Common myeloid progenitor, CD34-positive (primary cell): Measurements from ENCODE around the gene POP7.

ENCODE experiments used
- CTCF ChIA-PET: fragments of 350-600 bp; sonication (Branson Sonifier 250); formaldehyde crosslinking; loops from one replicate; lab custom pipeline; 2021; ENCODE audit warnings: antibody characterized with exemption; lab: Charles Lee
- POLR2A ChIA-PET: fragments of 350-600 bp; sonication (Branson Sonifier 250); formaldehyde crosslinking; loops from one replicate; lab custom pipeline; 2021; ENCODE audit warnings: antibody characterized with exemption; lab: Charles Lee
- DNase-seq, 3 donors: peaks; one replicate each; pipeline versions ENCODE4 v3.0.0 to v3.0.0-alpha.2; 2013
- H3K27ac ChIP-seq, 2 experiments: 1 replicate in 1 of 2; 2 replicates in 1 of 2; pipeline ENCODE4 v1.7.0; 2013; ENCODE audit warnings: inconsistent platforms in 2 of 2, low read length in 2 of 2, mild to moderate bottlenecking in 2 of 2, low read depth in 1 of 2, moderate library complexity in 1 of 2; ENCODE audit not compliant: severe bottlenecking in 2 of 2, insufficient read depth in 1 of 2, poor library complexity in 1 of 2
- H3K27me3 ChIP-seq, 5 experiments: replicated peaks in 2 of 5; 1 replicate in 3 of 5; 2 replicates in 2 of 5; pipeline versions ENCODE4 v1.6.1 to v1.7.0; 2013; ENCODE audit warnings: low read length in 4 of 5, mild to moderate bottlenecking in 2 of 5, moderate library complexity in 2 of 5, inconsistent platforms in 1 of 5; ENCODE audit not compliant: insufficient read depth in 5 of 5, control insufficient read depth in 4 of 5
- H3K36me3 ChIP-seq, 4 experiments: 1 replicate in 2 of 4; 2 replicates in 2 of 4; pipeline versions ENCODE4 v1.6.1 to v1.7.0; 2013; ENCODE audit warnings: low read length in 3 of 4, control low read depth in 1 of 4, mild to moderate bottlenecking in 1 of 4; ENCODE audit not compliant: control insufficient read depth in 4 of 4, insufficient read depth in 4 of 4
- H3K4me1 ChIP-seq, 4 experiments: 1 replicate in 3 of 4; 2 replicates in 1 of 4; pipeline versions ENCODE4 v1.6.1 to v1.7.1; 2013; ENCODE audit warnings: low read length in 3 of 4, mild to moderate bottlenecking in 3 of 4, control low read depth in 1 of 4, inconsistent platforms in 1 of 4, moderate library complexity in 1 of 4; ENCODE audit not compliant: control insufficient read depth in 4 of 4, insufficient read depth in 4 of 4; ENCODE audit errors: control extremely low read depth in 1 of 4
- H3K4me3 ChIP-seq, 7 experiments: 1 replicate in 4 of 7; 2 replicates in 3 of 7; pipeline versions ENCODE4 v1.5.1 to v1.7.0; 2013; ENCODE audit warnings: mild to moderate bottlenecking in 7 of 7, low read length in 6 of 7, moderate library complexity in 6 of 7, inconsistent platforms in 2 of 7, low read depth in 2 of 7, control low read depth in 1 of 7; ENCODE audit not compliant: insufficient read depth in 4 of 7, control insufficient read depth in 1 of 7; ENCODE audit errors: extremely low read depth in 1 of 7
- H3K9me3 ChIP-seq, 5 experiments: 1 replicate in 4 of 5; 2 replicates in 1 of 5; pipeline versions ENCODE4 v1.6.1 to v1.7.1; 2013; ENCODE audit warnings: low read length in 4 of 5, mild to moderate bottlenecking in 2 of 5, inconsistent platforms in 1 of 5, low read depth in 1 of 5, moderate library complexity in 1 of 5; ENCODE audit not compliant: control insufficient read depth in 4 of 5, insufficient read depth in 2 of 5; ENCODE audit errors: control extremely low read depth in 1 of 5
- WGBS: methylation state at CpG from one replicate; pipeline ENCODE4 v1.1.5; 2013; ENCODE audit not compliant: insufficient coverage; 5-methylcytosine and 5-hydroxymethylcytosine counted together

POP7 gene

DNA sequence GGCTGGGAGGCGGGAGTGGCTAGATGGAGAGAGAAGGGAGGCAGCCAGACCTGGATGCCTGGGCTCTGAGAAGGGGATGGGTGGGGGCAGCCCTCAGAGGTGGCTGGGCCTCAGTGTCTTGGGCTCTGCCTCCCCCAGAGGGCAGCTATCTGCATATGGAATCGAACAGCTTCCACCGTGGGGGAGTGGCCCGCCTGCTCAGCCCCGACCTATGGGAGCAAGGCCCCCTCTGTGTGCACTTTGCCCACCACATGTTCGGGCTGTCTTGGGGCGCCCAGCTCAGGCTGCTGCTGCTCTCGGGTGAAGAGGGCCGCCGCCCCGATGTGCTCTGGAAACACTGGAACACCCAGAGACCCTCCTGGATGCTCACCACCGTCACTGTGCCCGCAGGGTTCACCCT, 30.8 kb downstream of the POP7 start:
- Histone ChIP-seq H3K36me3 (no peaks in the 10 kb centered on the region), H3K27me3 (peaks cover 0 to 3% (median 0%) of the 10 kb centered on the region in 5 experiments), H3K27ac (no peak overlapping the region), H3K4me1 (peaks cover 0 to 4% (median 0%) of the 10 kb centered on the region in 4 experiments), H3K9me3 (no peaks in the 10 kb centered on the region), H3K4me3 (no peak overlapping the region)
- CTCF ChIA-PET: interaction anchor here (0.5 kb wide), 1 partner anchor 682 kb away, joined by 3 read pairs; no protein-coding TSS in a partner anchor
- no peak for DNase-seq
- POLR2A ChIA-PET: no interaction called here
- WGBS: no CpG with 5 or more reads among the region's 13 CpGs

DNA sequence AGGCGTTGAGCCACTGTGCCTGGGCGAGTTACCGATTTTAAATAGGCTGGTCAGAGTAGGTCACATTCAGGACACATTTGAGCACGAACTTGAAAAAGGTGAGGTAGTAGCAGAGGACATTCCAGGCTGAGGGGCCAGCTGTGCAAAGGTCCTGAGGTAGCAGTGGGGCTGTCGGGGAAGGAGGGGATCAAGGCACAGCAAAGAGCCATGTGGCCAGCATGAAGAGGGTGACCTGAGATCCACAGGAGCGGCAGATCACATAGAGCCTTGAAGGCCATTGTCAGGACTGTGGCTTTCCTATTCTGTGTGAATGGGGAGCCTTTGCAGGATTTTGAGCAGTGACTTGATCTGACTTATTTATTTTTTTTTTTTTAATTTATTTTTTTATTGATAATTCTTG, 34.0 kb downstream of the POP7 start:
- Histone ChIP-seq H3K4me1 (no peaks in the 10 kb centered on the region), H3K9me3 (no peaks in the 10 kb centered on the region), H3K4me3 (no peak overlapping the region), H3K27me3 (peaks cover 0 to 3% (median 0%) of the 10 kb centered on the region in 5 experiments), H3K27ac (no peak overlapping the region), H3K36me3 (no peaks in the 10 kb centered on the region)
- POLR2A ChIA-PET: no interaction called here
- no peak for DNase-seq
- CTCF ChIA-PET: no interaction called here
- no CpG with 5 or more reads among the region's 6 CpGs for WGBS

DNA sequence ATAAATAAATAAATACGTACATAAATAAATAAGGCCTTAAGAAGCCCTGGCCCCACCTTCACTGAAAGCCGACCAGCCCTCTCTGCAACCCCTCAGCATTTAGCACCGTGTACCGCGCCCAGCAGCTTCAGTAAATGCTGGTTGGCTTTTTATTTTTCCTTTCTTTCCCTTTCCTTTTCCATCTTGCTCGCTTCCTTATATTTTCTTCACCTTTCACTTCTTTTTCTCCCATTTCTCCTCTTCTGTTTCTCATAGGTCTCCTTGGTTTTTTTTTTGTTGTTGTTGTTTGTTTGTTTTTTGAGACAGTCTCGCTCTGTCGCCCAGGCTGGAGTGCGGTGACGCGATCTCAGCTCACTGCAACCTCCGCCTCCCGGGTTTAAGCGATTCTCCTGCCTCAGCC, 38.7 kb downstream of the POP7 start:
- Histone ChIP-seq H3K27me3 (peaks cover 0 to 9% (median 2%) of the 10 kb centered on the region in 5 experiments), H3K9me3 (no peaks in the 10 kb centered on the region), H3K36me3 (no peaks in the 10 kb centered on the region), H3K27ac (no peak overlapping the region), H3K4me1 (peaks cover 0 to 7% (median 0%) of the 10 kb centered on the region in 4 experiments), H3K4me3 (no peak overlapping the region)
- WGBS: 96% methylated on average over 6 of the region's 14 CpGs
- no peak for DNase-seq
- POLR2A ChIA-PET: no interaction called here
- CTCF ChIA-PET: interaction anchor here (0.6 kb wide), 1 partner anchor 12 kb away, joined by 3 read pairs; no protein-coding TSS in a partner anchor

DNA sequence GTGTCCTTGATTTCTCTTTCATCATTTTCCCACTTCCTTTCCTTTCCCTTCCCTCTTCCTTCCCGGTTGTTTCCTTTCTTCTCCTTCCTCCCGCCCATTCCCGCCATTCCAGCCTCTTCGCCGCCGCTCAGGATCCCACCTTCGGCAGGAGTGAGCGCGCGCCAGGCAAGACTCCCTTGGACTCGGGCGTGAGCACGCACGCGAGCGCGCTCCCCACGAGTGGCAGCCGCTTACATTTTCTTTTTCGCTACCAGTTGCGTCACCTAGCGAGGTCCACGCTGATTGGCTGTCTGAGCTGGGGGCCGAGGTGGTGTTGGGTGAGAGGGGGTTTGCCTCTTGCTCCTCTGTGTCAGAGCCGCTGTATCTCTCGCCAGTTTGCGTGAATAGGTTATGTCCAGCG, 39.3 kb downstream of the POP7 start:
- H3K9me3 ChIP-seq: no peaks in the 10 kb centered on the region
- peak overlapping the region in 4 of 7 experiments; percentile 33 to 70 (median 48) for H3K4me3 ChIP-seq
- peaks cover 0 to 9% (median 2%) of the 10 kb centered on the region in 5 experiments for H3K27me3 ChIP-seq
- CTCF ChIA-PET: interaction anchor here (0.6 kb wide), 1 partner anchor 13 kb away, joined by 3 read pairs; no protein-coding TSS in a partner anchor
- 2% methylated on average over 20 of the region's 28 CpGs for WGBS
- POLR2A ChIA-PET: no interaction called here
- DNase-seq: peak; percentile 72 to 91 (median 85)
- no peak overlapping the region for H3K27ac ChIP-seq
- peaks cover 0 to 7% (median 0%) of the 10 kb centered on the region in 4 experiments for H3K4me1 ChIP-seq
- no peaks in the 10 kb centered on the region for H3K36me3 ChIP-seq

- DNase-seq: peak in 2 of 3 donors; percentile 17 to 25
- peaks cover 5 to 21% (median 6%) of the 10 kb centered on the region in 5 experiments for H3K27me3 ChIP-seq
- no peak overlapping the region for H3K27ac ChIP-seq
- H3K9me3 ChIP-seq: no peaks in the 10 kb centered on the region
- 80% methylated on average over 3 of the region's 5 CpGs for whole genome bisulfite sequencing
- H3K4me3 ChIP-seq: no peak overlapping the region
- no peaks in the 10 kb centered on the region for H3K4me1 ChIP-seq
- POLR2A ChIA-PET: no interaction called here
- no peaks in the 10 kb centered on the region for H3K36me3 ChIP-seq
- CTCF ChIA-PET: no interaction called here
Observed at GRCh38 chr7:100752994-100753393, 47.1 kb downstream of the POP7 start.

DNA sequence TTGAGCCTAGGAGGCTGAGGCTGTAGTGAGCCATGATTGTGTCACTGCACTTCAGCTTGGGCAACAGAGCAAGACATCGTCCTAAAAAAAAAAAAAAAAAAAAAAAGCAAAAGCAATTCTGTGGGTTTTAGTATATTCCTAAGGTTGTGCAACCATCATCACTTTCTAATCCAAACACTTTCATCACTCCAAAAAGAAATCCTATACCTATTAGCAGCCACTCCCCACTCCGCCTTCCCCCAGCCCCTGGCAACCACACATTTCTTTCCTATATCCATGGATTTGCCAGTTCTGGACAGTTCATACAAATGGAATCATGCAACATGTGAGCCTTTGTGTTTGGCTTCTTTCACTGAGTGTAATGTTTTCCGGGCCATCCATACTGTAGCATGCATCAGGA, 47.8 kb downstream of the POP7 start:
- H3K9me3 ChIP-seq: no peaks in the 10 kb centered on the region
- H3K4me1 ChIP-seq: no peaks in the 10 kb centered on the region
- no peak overlapping the region for H3K27ac ChIP-seq
- ChIA-PET POLR2A (no interaction called here), CTCF (interaction anchor here (1.1 kb wide), 1 partner anchor 46 kb away, joined by 3 read pairs; no protein-coding TSS in a partner anchor)
- peaks cover 5 to 21% (median 7%) of the 10 kb centered on the region in 5 experiments for H3K27me3 ChIP-seq
- no peaks in the 10 kb centered on the region for H3K36me3 ChIP-seq
- WGBS: 100% methylated on average over 1 of the region's 3 CpGs
- no peak overlapping the region for H3K4me3 ChIP-seq
- no peak for DNase-seq
